Measurements from ENCODE around the gene LUZP2.
A peak's percentile ranks its signal among the peaks of the same experiment; 100 is the strongest.
"Not testable (repeated sequence)": the region's sequence is repeated elsewhere in the genome, so short reads cannot be mapped to it uniquely, and the experiment has no call there.

The LUZP2 gene

DNA sequence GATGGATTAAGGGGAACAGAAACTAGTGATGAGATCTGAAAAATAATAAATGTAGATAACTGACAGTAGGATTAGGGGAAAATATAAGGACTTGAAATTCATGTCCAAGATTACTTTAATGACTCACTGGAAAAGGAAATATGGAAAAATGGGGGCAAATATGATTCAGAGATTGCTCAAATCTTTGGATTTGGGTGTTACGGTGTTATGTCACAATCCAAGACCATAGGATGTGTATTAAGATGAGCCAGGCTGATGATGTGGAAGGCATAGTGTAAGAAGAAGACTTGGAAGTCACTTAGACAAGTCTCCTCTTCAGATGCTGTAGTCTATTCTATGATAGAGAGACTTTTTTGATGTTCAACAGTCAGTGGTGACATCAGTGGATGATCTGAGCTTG lies 323.7 kb downstream of the LUZP2 start:
- DNase-seq (ENCODE audit: low read depth), result peak; percentile 49

DNA sequence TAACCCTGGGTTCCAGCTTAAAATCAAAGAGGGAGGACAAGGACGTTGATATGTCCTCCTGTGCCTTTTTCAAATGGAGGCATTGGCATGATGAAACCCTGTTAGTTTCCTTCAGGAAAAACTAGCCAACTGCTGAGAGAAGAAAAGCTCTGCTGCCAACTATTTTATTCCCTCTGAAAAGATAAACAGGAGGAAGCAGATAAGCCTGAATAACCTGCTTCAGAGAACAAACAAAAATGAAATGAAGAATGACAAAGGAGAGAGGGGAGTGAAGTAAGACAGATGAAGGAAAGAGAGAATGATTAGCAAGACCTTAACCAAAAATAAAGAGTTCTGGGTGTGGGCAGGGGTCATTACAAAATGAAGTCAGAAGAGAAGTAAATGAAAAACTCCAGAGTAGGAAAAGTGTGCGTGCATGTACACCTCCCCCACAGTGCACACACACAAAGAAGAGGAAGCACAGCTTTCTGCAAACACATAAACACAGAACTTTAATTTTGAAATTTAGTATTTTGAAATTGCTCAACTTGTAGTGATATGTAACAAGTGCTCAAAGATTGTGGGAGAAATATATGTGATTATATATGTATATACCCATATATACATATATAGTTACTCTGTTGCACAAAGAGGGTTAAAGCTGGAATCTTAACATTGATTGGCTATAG lies 332.2 kb downstream of the LUZP2 start:
- no peak for DNase-seq (ENCODE audit: low read depth)

DNA sequence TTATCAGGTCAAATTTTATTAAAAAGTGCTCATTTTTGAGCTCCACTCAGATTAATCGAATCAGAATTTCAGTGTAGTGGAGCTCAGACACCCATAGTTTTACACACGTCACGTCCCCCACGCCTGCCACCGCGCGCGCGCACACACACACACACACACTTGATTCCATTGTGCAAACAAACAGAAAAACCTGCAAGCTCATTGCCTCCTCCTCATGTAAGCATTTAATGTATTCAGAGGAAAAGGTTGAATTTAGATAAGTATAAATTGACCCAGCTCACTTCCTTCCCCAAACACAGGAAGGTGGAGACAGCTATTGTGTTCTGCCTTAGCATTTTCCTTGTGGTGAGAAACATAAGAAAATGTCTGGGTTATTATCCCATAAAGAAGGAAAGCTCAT lies 336.7 kb downstream of the LUZP2 start:
- no peak for DNase-seq (ENCODE audit: low read depth)

DNA sequence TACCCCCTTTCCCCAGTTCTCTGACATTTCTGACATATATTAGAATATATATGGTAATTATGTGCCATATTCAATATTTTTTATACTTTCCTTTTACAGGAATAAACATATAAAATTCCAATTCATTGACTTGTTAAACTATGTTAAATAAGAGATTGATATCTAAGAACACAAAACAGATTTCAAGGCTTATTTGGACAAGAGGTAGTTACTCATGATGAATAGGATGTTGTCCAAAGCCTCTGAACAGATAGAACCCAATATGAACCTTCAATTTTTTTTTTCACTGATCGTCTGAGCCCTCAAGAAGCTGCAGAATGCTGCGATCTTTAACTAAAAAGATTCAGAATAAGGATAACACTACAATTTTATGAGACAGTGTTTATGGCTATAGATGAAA lies 340.3 kb downstream of the LUZP2 start:
- DNase-seq (ENCODE audit: low read depth), result peak; percentile 13

DNA sequence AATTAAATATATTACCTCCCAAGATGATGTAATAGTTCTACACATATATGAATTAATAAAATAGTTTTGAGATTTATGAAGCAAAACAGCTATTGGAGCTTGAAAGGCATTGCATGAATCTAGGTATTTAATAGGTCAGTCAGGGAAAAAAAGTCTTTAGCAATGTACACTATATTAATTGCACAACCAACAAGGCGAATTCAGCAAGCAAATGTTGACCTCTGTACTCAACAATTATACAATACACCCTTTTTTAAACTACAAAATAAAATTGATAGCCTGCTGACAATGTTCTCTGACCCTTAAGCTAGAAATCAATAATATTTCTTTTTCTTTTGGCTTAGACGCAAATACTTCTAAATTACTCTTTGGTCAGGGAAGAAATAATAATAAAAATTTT lies 345.5 kb downstream of the LUZP2 start:
- no peak for DNase-seq (ENCODE audit: low read depth)

DNA sequence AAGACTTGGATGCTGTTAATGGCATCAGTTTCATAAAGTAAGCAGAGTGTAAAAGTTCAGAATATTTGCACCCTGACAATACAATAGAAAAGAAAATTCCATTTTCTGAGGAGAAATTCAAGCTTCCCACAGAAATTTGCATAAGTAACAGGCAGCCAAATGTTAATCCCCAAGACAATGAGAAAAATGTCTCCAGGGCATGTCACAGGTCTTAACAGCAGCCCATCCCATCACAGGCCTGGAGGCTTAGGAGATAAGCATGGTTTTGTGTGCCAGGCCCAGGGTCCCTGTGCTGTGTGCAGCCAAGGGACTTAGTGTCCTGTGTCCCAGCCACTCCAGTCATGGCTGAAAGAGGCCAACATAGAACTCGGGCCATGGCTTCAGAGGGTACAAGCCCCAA lies 347.6 kb downstream of the LUZP2 start:
- no peak for DNase-seq (ENCODE audit: low read depth)

DNA sequence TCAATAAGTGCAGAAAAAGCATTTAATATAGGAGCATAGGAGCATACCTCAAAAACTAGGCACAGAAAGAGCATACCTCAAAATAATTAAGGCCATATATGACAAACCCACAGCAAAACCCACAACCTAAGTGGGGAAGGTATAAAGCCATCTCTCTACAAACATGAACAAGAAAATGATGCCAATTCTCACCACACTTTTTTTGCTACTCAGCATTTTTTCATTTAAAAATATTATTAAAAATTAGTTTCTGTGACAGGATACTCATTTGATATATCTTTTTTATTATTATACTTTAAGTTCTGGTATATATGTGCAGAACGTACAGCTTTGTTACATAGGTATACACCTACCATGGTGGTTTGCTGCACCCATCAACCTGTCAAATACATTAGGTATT lies 352.0 kb downstream of the LUZP2 start:
- DNase-seq (ENCODE audit: low read depth), result no peak

DNA sequence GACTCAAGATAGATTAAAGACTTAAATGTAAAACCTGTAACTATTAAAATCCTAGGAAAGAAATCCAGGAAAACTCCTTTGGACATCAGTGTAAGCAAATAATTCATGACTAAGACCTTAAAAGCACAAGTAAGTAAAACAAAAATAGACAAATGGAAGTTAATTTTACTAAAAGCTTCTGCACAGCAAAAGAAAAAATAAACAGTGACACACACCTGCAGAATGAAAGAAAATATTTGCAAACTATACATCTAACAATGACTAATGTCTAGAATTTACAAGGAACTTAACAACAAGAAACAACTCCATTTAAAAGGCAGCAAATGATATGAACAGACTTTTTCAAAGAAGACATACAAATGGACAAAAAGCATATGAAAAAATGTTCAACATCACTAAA lies 359.1 kb downstream of the LUZP2 start:
- peak; percentile 26 for DNase-seq (ENCODE audit: low read depth)

DNA sequence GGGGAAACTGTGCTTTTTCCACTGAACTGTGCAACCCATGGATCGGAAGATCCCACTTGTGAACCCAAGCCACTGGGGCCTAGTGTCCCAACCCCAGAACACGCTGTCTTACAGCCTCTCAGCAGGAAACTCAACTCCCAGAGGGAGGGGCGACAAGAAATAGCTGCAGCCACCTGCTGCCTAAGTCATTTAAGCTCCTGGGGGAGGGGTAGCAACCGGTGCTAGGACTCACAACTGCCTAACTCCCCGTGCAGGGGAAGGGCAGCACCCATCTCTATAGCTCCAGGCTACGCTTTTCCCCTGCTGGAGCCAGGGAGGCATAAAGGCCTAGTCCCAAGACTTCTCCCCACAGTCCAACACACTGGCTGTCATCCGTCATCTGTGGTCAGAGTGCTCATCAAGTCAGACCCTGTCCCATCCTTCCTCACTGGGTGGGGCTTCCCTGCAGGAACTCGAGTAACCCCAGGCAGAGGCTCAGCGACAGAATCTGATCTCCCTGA lies 363.0 kb downstream of the LUZP2 start:
- DNase-seq (ENCODE audit: low read depth), result no peak

DNA sequence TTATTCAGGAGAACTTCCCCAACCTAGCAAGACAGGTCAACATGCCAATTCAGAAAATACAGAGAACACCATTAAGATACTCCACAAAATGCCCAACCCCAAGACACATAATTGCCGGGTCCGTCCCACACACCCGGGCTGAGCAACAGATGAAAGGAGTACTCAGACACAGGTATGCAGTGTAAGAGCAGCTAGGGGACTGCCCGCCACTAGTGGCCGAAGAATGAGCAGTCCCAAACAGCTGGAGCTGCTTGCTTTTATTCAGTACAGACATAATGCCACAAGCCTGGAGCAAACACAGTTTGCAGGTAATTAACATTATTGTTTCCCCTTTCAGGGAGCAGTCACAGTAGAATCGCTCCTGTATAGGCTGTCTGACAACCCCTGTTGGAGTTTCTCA lies 364.6 kb downstream of the LUZP2 start:
- no peak for DNase-seq (ENCODE audit: low read depth)

DNA sequence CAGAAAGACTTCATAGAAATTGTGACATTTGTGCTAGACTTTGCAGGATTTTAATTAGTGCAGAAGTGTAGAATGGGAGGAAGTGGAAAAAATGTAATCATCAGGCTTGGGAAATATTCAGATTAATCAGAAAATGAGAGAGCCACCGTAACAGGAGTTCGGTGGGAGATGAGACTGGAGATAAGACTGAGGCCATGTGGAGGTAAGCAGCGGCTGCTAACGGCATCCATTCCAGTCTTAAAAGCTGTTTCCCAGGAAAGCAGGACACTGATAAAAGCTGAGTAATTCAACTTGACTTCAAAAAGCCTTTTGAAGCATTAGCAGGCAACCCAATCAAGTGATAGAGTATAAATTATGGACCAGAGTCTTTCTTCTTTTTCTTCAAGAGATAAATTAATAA lies 369.9 kb downstream of the LUZP2 start:
- DNase-seq (ENCODE audit: low read depth), result no peak

DNA sequence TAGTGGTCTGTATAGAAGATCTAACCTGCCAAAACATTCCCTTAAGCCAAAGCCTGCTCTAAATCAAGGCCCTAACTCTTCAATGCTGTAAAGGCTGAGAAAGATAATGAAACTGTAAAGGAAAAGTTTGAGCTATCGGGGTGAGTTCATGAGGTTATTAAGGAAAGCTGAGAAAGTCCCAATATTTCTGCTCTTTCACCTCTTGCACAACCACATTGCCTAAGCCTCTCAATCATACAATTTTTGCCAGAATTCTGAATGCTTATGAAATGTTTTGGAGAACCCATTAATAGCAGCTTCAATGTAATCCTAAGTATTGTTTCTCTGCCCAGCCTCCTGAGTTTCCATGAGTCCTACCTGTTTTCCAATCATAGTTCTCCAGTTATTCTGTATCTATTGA lies 373.2 kb downstream of the LUZP2 start:
- DNase-seq (ENCODE audit: low read depth), result no peak

DNA sequence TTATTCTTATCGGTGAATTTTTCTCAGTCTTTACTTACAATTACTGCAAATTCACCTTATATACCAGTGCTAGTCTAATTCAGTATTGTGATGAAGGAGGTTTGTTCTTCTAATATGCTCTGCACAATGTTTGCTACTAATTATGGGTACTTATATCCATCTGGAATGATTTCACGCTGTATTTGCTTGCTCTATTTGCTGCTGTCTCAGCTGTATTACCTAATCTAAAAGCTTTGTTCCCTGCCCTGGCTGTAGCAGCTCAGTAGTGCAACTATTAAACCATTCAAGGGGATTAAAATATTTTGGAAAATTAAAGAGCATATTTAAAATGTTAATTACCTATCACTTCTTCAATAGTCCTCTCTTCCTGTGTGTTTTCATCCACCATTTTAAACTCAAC lies 375.3 kb downstream of the LUZP2 start:
- no peak for DNase-seq (ENCODE audit: low read depth)

DNA sequence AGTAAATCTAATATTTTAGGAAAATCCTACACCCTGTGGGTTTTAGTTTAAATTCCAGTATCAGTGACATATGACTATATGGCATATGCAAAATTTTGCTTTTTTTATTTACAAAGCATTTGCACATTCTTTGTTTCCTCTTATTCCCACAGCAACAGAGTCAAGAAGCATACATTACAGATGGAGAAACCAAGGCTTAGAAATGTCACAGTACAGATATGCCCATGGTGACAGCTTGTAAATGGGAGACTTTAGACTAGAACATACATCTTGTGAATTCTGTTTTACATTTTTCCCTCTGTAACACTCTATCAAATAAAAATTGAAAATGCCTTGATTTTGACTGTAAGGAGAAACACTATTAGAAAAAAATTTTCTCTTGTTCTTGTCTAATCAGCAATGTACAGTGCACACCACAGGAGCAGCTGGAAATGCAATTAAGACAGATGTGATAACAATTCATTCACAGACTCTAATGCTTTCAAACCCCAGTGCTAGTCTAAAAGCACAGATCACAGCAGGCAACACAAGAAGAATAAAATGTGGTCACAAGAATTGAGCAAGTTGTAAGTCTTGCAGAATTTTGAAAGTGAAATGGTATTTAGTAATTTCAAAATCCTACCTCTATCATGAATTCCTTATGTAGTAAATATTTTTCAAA lies 375.9 kb downstream of the LUZP2 start:
- no peak for DNase-seq (ENCODE audit: low read depth)

DNA sequence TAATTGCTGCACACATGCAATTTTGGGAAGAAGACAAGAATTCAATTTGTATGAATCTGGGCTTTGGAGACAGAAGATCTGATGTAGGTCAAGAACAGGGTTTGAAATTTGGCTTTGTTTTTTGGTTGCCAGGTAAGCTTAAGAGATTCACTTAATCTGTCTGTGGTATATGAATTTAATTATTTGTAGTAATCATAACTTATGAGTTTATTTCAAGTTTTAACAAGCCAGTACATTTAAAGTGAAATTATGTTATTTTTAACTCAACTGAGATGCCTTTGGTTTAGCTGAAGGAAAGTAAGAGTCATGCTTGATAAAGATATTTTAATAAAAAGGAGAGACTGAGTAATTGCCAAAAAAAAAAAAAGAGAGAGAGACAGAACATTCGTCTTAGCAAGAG lies 384.1 kb downstream of the LUZP2 start:
- no peak for DNase-seq (ENCODE audit: low read depth)

DNA sequence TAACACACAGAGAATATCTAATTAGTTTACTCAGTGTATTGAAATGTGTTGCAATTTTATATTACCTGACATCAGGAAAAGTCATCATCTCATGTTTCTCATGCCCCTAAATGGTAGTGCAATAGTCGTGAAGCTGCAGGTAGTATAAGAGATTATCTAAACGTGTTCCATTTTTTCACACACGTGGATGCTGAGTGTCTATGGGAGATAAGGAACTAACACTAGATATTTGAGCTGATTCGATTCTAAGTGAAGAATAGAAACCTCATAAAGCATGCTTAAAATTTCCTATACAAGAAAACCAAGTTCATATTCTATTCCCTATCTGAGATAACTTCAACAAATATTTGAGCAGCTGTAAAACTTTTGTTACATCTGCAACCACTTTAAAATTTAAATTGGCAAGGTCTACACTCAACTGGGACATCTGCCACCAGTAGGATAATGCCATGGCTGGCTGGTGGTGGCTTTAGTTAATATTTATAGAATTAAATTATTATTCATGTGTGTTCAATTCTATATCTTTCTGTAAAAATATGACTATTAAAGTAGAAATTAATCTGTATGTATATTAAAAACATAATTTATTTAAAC lies 388.8 kb downstream of the LUZP2 start:
- DNase-seq (ENCODE audit: low read depth), result no peak

DNA sequence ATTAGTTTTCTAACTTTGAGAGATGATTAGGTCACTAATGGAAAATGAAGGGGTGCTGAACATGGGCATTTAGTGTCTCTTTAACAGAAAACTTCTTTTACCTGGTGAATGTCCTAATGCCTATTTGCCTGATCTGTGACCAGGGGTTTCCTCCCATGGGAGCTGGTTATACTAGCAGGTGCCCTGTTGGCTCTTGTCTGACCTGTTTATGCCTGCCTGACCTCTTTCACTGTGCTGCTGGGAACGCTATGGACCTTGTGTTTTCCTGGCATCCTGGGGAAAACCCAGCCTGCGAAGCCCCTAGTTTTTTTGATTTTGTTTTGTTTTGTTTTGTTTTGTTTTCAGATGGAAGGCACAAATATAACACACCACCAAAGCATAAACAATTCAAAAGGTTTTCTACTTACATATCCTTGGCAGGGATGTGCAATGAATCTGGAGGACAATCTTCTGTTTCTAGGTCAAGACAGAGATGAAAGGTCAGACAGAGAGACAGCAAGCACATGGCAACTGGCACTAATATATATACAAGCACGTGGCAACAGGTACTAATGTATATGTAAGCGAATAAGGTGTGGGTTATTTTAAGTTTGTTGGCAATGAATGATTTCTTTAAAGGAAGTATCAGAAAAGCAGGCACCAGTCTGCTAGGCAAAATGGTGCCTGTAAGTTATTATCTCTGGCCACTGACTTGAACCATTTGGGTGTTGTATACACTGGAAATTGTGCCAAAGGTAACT lies 390.2 kb downstream of the LUZP2 start:
- DNase-seq (ENCODE audit: low read depth), result no peak

DNA sequence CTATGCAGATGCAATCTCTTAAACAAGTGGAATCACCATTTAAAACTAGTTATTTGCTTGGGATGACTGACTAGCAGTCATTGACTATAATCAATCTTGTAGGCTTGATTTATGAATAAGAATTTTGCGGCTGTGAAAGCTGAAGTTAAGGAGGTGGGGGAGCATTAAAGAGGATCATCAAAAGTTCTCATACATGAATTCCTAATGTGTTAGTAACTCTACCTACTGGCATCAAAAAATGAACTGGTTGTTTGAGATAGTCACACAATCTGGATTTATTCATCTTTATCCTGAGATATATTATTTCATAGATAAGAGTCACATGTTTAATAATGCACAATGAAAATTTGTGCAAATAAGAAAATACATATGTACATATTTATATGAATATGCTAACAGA lies 393.6 kb downstream of the LUZP2 start:
- DNase-seq (ENCODE audit: low read depth), result no peak

DNA sequence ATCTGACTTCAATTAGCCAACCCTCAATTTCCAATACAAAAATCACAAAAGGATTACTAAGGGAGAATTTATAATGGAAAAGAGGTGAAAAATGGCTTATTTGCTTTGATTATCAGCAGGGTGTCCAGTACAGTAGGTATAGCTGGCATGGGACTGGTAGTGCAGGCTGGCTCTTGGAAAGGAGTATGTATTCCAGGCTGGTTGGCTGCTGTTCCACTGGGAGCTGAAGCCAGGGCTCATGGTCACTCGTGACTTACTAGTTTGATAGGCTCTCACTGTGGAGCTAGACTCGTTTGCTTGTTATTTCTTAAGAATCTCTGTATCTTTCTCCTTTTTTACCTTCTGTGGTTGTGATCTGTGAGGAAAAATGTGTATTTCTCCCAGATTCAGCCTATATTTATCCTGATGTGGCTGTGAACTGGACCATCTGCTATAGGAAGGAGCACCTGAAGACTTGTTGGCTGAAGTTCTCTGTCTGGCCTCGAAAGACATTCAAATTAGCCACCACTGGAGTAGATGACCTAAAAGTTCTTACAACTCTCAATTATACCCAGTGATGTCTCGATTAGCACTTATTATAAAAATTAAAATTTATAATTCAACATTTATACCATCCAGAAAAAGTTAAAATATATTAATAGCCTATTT lies 395.1 kb downstream of the LUZP2 start:
- DNase-seq (ENCODE audit: low read depth), result not testable (repeated sequence)

DNA sequence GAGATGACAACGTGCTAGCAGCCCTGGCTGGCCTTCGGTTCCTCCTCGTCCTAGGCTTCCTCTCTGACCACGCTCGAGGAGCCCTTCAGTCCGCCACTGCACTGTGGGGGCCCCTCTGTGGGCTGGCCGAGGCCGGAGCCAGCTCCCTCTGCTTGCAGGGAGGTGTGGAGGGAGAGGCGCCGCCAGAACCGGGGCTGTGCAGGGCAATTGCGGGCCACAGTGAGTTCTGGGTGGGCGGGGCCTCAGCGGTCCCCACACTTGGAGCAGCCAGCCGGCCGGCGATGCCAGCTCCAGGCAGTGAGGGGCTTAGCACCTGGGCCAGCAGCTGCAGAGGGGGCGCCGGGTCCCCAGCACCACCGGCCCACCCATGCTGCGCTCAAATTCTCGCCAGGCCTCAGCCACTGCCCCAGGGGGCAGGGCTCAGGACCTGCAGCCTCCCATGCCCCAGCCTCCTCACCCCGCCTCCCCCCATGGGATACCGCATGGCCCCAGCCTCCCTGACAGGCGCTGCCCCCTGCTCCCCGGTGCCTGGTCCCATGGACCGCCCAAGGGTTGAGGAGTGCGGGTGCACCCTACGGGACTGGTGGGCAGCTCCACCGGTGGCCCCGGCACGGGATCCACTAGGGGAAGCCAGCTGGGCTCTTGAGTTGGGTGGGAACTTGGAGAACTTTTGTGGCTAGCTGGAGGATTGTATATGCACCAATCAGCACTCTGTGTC lies 399.4 kb downstream of the LUZP2 start:
- DNase-seq (ENCODE audit: low read depth), result no peak

DNA sequence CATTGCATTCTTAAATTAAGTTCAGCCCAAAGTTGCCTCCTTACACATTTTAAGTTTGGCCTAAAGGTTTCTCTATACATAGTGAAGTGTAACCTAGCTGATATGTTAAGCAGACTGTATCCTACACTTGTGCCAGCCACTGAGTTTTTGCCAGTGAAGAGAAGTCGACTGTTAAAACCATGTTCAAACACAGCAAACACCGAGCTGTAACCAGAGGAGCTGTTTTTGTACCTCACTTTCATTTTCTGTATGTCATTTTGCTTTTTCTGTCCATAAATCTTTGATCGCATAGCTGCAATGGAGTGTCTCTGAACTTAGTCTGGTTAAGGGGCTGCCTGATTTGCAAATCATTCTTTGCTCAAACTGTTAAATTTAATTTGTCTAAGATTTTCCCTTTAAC lies 403.7 kb downstream of the LUZP2 start:
- DNase-seq (ENCODE audit: low read depth), result no peak

Data from ELR (cell line).